ENCODE measurements around the gene APOBEC3G. TPM values are rescaled to one million over a fixed set of nuclear protein-coding genes. Genes with fewer than 3 reads are reported as not detected.

The APOBEC3G gene
- total and polyA plus RNA-seq, 2 donors (not counting 1 experiment from before 2014, with no cell fraction given), result 94.2 to 96.6 TPM

DNA sequence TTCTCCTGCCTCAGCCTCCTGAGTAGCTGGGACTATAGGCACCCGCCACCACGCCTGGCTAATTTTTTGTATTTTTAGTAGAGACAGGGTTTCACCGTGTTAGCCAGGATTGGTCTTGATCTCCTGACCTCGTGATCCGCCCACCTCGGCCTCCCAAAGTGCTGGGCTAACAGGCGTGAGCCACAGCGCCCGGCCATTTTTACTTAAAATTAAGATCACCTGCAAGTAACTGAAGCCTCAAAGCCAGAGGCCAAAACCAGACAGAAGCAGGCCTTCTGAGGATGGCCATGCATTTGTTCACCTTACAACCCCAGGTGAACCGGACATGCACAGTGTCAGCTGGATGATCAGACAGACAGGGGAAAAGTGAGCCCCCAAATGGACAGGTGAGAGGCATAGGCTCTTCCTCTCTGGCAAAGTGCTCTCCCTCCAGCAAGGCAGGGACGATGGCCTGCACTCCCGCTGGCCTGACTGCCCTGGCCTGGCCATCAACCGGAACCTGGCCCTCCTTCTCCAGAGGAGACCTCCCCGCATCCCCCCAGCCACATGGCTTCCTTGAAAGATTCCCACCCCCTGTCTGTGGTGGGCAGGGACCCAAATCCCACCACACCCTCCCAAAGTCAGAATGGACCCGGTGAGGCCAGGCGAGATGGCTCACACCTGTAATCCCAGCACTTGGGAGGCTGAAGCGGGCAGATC, 45.8 kb downstream of the APOBEC3G start:
- Histone ChIP-seq H3K4me1 (ENCODE audit: control insufficient read depth in 2 of 2, insufficient read depth in 2 of 2, low read length in 2 of 2) (peaks cover 5 to 13% of the 10 kb centered on the region in 2 donors), H3K27ac (ENCODE audit: low read length in 2 of 2) (no peak overlapping the region), H3K79me2 (ENCODE audit: control insufficient read depth, insufficient read depth, low read length) (peaks cover 6% of the 10 kb centered on the region), H3K27me3 (replicated peaks in 1 of 4; ENCODE audit: control extremely low read depth in 1 of 4, control insufficient read depth in 3 of 4, insufficient read depth in 4 of 4, low read length in 3 of 4) (no peaks in the 10 kb centered on the region), H3K9me3 (ENCODE audit: control extremely low read depth in 1 of 3, control insufficient read depth in 2 of 3, insufficient read depth in 1 of 3, low read length in 2 of 3) (no peaks in the 10 kb centered on the region), H4K20me1 (ENCODE audit: control insufficient read depth, insufficient read depth, low read length, poor library complexity, severe bottlenecking) (no peaks in the 10 kb centered on the region), H3K4me3 (ENCODE audit: control extremely low read depth in 1 of 5, extremely low read depth in 1 of 5, insufficient read depth in 1 of 5, low read depth in 2 of 5, low read length in 4 of 5) (no peak overlapping the region), H2AFZ (ENCODE audit: insufficient read depth, low read depth, low read length, poor library complexity, severe bottlenecking) (no peak overlapping the region), H3K4me2 (replicated peaks; ENCODE audit: low read depth, low read length, poor library complexity, severe bottlenecking) (no peak overlapping the region), H3K36me3 (replicated peaks in 1 of 2; ENCODE audit: control extremely low read depth in 1 of 2, control insufficient read depth in 1 of 2, extremely low read depth in 1 of 2, insufficient read depth in 2 of 2, low read length in 1 of 2) (no peaks in the 10 kb centered on the region), H3K9ac (ENCODE audit: low read length) (no peak overlapping the region)
- intact Hi-C loops (cut with micrococcal nuclease), result loop anchor here (1.0 kb wide), 3 partner anchors 116 to 253 kb away; no protein-coding TSS in a partner anchor
- ATAC-seq (ENCODE audit: low read depth), result no peak
- CTCF ChIA-PET, result interaction anchor here (0.7 to 10.3 kb wide), 6 partner anchors 12 to 354 kb away, joined by 3 to 150 read pairs (median 3); no protein-coding TSS in a partner anchor
- POLR2A ChIA-PET, result interaction anchor here (1.2 kb wide), 1 partner anchor 196 kb away, joined by 4 read pairs; no protein-coding TSS in a partner anchor
- Mint-ChIP-seq H3K4me1 (peaks cover 16% of the 10 kb centered on the region), H3K9me3 (ENCODE audit: insufficient read depth) (no peaks in the 10 kb centered on the region), H3K4me3 (no peak overlapping the region), H3K27ac (no peak overlapping the region), H3K27me3 (no peaks in the 10 kb centered on the region)
- no peak for DNase-seq
- TF ChIP-seq, protein P1, sequence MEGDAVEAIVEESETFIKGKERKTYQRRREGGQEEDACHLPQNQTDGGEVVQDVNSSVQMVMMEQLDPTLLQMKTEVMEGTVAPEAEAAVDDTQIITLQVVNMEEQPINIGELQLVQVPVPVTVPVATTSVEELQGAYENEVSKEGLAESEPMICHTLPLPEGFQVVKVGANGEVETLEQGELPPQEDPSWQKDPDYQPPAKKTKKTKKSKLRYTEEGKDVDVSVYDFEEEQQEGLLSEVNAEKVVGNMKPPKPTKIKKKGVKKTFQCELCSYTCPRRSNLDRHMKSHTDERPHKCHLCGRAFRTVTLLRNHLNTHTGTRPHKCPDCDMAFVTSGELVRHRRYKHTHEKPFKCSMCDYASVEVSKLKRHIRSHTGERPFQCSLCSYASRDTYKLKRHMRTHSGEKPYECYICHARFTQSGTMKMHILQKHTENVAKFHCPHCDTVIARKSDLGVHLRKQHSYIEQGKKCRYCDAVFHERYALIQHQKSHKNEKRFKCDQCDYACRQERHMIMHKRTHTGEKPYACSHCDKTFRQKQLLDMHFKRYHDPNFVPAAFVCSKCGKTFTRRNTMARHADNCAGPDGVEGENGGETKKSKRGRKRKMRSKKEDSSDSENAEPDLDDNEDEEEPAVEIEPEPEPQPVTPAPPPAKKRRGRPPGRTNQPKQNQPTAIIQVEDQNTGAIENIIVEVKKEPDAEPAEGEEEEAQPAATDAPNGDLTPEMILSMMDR (IDR thresholded peaks at IDR 0.05), result no peak
- no peak for TF ChIP-seq EZH2 (IDR thresholded peaks at IDR 0.05; ENCODE audit: borderline replicate concordance, insufficient read depth, low read depth, low read length, poor library complexity, severe bottlenecking)
- 93% methylated on average over 11 of the region's 17 CpGs for WGBS (ENCODE audit: insufficient coverage)
